WTC11 (cell line): ENCODE data around the gene MTG1. TPM values are rescaled to one million over a fixed set of nuclear protein-coding genes. Genes with fewer than 3 reads are reported as not detected.

ENCODE experiments used
- ATF1 ChIP-seq: sonication (generic); formaldehyde crosslinking; IDR thresholded peaks from 2 replicates; pipeline ENCODE4 v1.8.1; 2023; ENCODE audit warnings: mild to moderate bottlenecking, moderate library complexity, missing genetic modification reagents
- CBFB ChIP-seq: sonication (generic); formaldehyde crosslinking; IDR thresholded peaks from 2 replicates; pipeline ENCODE4 v1.8.1; 2022; ENCODE audit warnings: mild to moderate bottlenecking, low read depth, missing genetic modification reagents
- CTCF ChIP-seq: fragments of 200-600 bp; IDR thresholded peaks from 2 replicates; pipeline ENCODE4 v1.8.0; 2022; ENCODE audit warnings: antibody characterized with exemption
- EMX1 ChIP-seq: fragments of 250-450 bp; sonication (Bioruptor Pico); IDR thresholded peaks from 2 replicates; pipeline ENCODE4 v1.8.0; 2021; ENCODE audit warnings: mild to moderate bottlenecking
- ETV6 ChIP-seq: sonication (generic); formaldehyde crosslinking; IDR thresholded peaks from 2 replicates; pipeline ENCODE4 v1.8.1; 2022; ENCODE audit warnings: mild to moderate bottlenecking, missing genetic modification reagents
- FOXK1 ChIP-seq: sonication (generic); formaldehyde crosslinking; IDR thresholded peaks from 2 replicates; pipeline ENCODE4 v1.8.0; 2022; ENCODE audit warnings: mild to moderate bottlenecking, moderate library complexity, missing genetic modification reagents
- FOXP4 ChIP-seq: sonication (generic); formaldehyde crosslinking; IDR thresholded peaks from 2 replicates; pipeline ENCODE4 v1.8.0; 2022; ENCODE audit warnings: mild to moderate bottlenecking, missing genetic modification reagents
- GABPB1 ChIP-seq: sonication (generic); formaldehyde crosslinking; IDR thresholded peaks from 2 replicates; pipeline ENCODE4 v1.8.1; 2023; ENCODE audit warnings: mild to moderate bottlenecking, missing genetic modification reagents
- GRHL2 ChIP-seq: fragments of 250-450 bp; sonication (Bioruptor Pico); IDR thresholded peaks from 2 replicates; pipeline ENCODE4 v1.8.0; 2022; ENCODE audit warnings: mild to moderate bottlenecking, moderate library complexity; ENCODE audit not compliant: insufficient replicate concordance, severe bottlenecking
- HMGA2 ChIP-seq: fragments of 250-450 bp; sonication (Bioruptor Pico); IDR thresholded peaks from 2 replicates; pipeline ENCODE4 v1.4.0; 2021; ENCODE audit warnings: mild to moderate bottlenecking, moderate library complexity
- JAZF1 ChIP-seq: fragments of 250-450 bp; sonication (Bioruptor Pico); IDR thresholded peaks from 2 replicates; pipeline ENCODE4 v1.9.0; 2021; ENCODE audit warnings: moderate library complexity, mild to moderate bottlenecking, inconsistent platforms
- MYBL2 ChIP-seq: sonication (generic); formaldehyde crosslinking; IDR thresholded peaks from 2 replicates; pipeline ENCODE4 v1.8.1; 2023; ENCODE audit warnings: mild to moderate bottlenecking, moderate library complexity, missing genetic modification reagents
- NR2C2 ChIP-seq: sonication (generic); formaldehyde crosslinking; IDR thresholded peaks from 2 replicates; pipeline ENCODE4 v1.8.0; 2022; ENCODE audit warnings: mild to moderate bottlenecking, missing genetic modification reagents
- RELA ChIP-seq: sonication (generic); formaldehyde crosslinking; IDR thresholded peaks from 2 replicates; pipeline ENCODE4 v1.8.1; 2022; ENCODE audit warnings: missing genetic modification reagents, mild to moderate bottlenecking, borderline replicate concordance
- SMAD3 ChIP-seq: sonication (generic); formaldehyde crosslinking; IDR thresholded peaks from 2 replicates; pipeline ENCODE4 v1.8.0; 2022; ENCODE audit warnings: missing genetic modification reagents, mild to moderate bottlenecking, borderline replicate concordance
- SMAD4 ChIP-seq: sonication (generic); formaldehyde crosslinking; IDR thresholded peaks from 2 replicates; pipeline ENCODE4 v1.8.0; 2022; ENCODE audit warnings: mild to moderate bottlenecking, missing genetic modification reagents
- ZNF121 ChIP-seq: sonication (generic); formaldehyde crosslinking; IDR thresholded peaks from 2 replicates; pipeline ENCODE4 v1.8.0; 2023; ENCODE audit warnings: missing genetic modification reagents
- ZNF219 ChIP-seq: sonication (generic); formaldehyde crosslinking; IDR thresholded peaks from 2 replicates; pipeline ENCODE4 v1.8.0; 2023; ENCODE audit warnings: missing genetic modification reagents, mild to moderate bottlenecking, borderline replicate concordance
- ZNF263 ChIP-seq: sonication (generic); formaldehyde crosslinking; IDR thresholded peaks from 2 replicates; pipeline ENCODE4 v1.8.1; 2022; ENCODE audit warnings: low read depth, mild to moderate bottlenecking, moderate library complexity, missing genetic modification reagents
- ZNF671 ChIP-seq: fragments of 250-450 bp; sonication (Bioruptor Pico); IDR thresholded peaks from 2 replicates; pipeline ENCODE4 v1.8.0; 2021; ENCODE audit warnings: mild to moderate bottlenecking
- ZSCAN18 ChIP-seq: fragments of 250-450 bp; sonication (Bioruptor Pico); IDR thresholded peaks from 2 replicates; pipeline ENCODE4 v2.1.2; 2022; ENCODE audit warnings: mild to moderate bottlenecking, moderate library complexity
- total RNA-seq: library from RNA; stranded (reverse); gene quantifications from 3 replicates; pipeline ENCODE4 v1.2.3, GENCODE V29; 2021
- TF ChIP-seq, protein P1 (sequence below): sonication (generic); formaldehyde crosslinking; IDR thresholded peaks from 2 replicates; pipeline ENCODE4 v1.8.1; 2023; ENCODE audit warnings: mild to moderate bottlenecking, missing genetic modification reagents, borderline replicate concordance
- TF ChIP-seq, protein P2 (sequence below): sonication (generic); formaldehyde crosslinking; IDR thresholded peaks from 2 replicates; pipeline ENCODE4 v1.8.0; 2022; ENCODE audit warnings: mild to moderate bottlenecking, missing genetic modification reagents
- TF ChIP-seq, protein P3 (sequence below): sonication (generic); formaldehyde crosslinking; IDR thresholded peaks from 2 replicates; pipeline ENCODE4 v1.8.0; 2022; ENCODE audit warnings: mild to moderate bottlenecking, missing genetic modification reagents
- TF ChIP-seq, protein P4 (sequence below): sonication (generic); formaldehyde crosslinking; IDR thresholded peaks from 2 replicates; pipeline ENCODE4 v1.8.1; 2022; ENCODE audit warnings: low read depth, mild to moderate bottlenecking, moderate library complexity, missing genetic modification reagents, borderline replicate concordance
- TF ChIP-seq, protein P5 (sequence below): sonication (generic); formaldehyde crosslinking; IDR thresholded peaks from 2 replicates; pipeline ENCODE4 v1.8.1; 2023; ENCODE audit warnings: mild to moderate bottlenecking, missing genetic modification reagents

Gene MTG1
- total RNA-seq, 1 experiment from 2014 or later = 63.0 TPM

- TF ChIP-seq FOXK1 (no peak), JAZF1 (CRISPR knock-in tag) (no peak), MYBL2 (0 out of 2 replicates have a peak, but pooled peaks have one; percentile 32), SMAD4 (CRISPR knock-in tag) (no peak), NR2C2 (CRISPR knock-in tag) (no peak), EMX1 (CRISPR knock-in tag) (no peak), ZNF671 (no peak), HMGA2 (CRISPR knock-in tag) (no peak), ZNF263 (CRISPR knock-in tag) (0 out of 2 replicates have a peak, but pooled peaks have one; percentile 11), GABPB1 (CRISPR knock-in tag) (no peak), SMAD3 (CRISPR knock-in tag) (no peak), CBFB (no peak), ZSCAN18 (CRISPR knock-in tag) (no peak), ZNF121 (CRISPR knock-in tag) (no peak), ETV6 (CRISPR knock-in tag) (no peak), CTCF (no peak), ZNF219 (CRISPR knock-in tag) (no peak), ATF1 (CRISPR knock-in tag) (no peak), FOXP4 (CRISPR knock-in tag) (no peak), RELA (CRISPR knock-in tag) (0 out of 2 replicates have a peak, but pooled peaks have one; percentile 44), GRHL2 (no peak)
- TF ChIP-seq, protein P1, sequence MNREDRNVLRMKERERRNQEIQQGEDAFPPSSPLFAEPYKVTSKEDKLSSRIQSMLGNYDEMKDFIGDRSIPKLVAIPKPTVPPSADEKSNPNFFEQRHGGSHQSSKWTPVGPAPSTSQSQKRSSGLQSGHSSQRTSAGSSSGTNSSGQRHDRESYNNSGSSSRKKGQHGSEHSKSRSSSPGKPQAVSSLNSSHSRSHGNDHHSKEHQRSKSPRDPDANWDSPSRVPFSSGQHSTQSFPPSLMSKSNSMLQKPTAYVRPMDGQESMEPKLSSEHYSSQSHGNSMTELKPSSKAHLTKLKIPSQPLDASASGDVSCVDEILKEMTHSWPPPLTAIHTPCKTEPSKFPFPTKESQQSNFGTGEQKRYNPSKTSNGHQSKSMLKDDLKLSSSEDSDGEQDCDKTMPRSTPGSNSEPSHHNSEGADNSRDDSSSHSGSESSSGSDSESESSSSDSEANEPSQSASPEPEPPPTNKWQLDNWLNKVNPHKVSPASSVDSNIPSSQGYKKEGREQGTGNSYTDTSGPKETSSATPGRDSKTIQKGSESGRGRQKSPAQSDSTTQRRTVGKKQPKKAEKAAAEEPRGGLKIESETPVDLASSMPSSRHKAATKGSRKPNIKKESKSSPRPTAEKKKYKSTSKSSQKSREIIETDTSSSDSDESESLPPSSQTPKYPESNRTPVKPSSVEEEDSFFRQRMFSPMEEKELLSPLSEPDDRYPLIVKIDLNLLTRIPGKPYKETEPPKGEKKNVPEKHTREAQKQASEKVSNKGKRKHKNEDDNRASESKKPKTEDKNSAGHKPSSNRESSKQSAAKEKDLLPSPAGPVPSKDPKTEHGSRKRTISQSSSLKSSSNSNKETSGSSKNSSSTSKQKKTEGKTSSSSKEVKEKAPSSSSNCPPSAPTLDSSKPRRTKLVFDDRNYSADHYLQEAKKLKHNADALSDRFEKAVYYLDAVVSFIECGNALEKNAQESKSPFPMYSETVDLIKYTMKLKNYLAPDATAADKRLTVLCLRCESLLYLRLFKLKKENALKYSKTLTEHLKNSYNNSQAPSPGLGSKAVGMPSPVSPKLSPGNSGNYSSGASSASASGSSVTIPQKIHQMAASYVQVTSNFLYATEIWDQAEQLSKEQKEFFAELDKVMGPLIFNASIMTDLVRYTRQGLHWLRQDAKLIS = no peak
- TF ChIP-seq, protein P2, sequence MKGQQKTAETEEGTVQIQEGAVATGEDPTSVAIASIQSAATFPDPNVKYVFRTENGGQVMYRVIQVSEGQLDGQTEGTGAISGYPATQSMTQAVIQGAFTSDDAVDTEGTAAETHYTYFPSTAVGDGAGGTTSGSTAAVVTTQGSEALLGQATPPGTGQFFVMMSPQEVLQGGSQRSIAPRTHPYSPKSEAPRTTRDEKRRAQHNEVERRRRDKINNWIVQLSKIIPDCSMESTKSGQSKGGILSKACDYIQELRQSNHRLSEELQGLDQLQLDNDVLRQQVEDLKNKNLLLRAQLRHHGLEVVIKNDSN (CRISPR knock-in tag) = peak; percentile 42; the same call in 1 of the 2 replicates
- TF ChIP-seq, protein P3, sequence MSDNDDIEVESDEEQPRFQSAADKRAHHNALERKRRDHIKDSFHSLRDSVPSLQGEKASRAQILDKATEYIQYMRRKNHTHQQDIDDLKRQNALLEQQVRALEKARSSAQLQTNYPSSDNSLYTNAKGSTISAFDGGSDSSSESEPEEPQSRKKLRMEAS (CRISPR knock-in tag) = peak; percentile 45; the same call in 1 of the 2 replicates
- TF ChIP-seq, protein P4, sequence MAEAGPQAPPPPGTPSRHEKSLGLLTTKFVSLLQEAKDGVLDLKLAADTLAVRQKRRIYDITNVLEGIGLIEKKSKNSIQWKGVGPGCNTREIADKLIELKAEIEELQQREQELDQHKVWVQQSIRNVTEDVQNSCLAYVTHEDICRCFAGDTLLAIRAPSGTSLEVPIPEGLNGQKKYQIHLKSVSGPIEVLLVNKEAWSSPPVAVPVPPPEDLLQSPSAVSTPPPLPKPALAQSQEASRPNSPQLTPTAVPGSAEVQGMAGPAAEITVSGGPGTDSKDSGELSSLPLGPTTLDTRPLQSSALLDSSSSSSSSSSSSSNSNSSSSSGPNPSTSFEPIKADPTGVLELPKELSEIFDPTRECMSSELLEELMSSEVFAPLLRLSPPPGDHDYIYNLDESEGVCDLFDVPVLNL (CRISPR knock-in tag) = no peak
- TF ChIP-seq, protein P5, sequence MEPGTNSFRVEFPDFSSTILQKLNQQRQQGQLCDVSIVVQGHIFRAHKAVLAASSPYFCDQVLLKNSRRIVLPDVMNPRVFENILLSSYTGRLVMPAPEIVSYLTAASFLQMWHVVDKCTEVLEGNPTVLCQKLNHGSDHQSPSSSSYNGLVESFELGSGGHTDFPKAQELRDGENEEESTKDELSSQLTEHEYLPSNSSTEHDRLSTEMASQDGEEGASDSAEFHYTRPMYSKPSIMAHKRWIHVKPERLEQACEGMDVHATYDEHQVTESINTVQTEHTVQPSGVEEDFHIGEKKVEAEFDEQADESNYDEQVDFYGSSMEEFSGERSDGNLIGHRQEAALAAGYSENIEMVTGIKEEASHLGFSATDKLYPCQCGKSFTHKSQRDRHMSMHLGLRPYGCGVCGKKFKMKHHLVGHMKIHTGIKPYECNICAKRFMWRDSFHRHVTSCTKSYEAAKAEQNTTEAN (CRISPR knock-in tag) = no peak
Measured at GRCh38 chr10:133357285-133358161, 36.4 kb upstream of the MTG1 start, which contains the start of gene FUOM (continued).
